Hepatocyte (in vitro differentiated cells): ENCODE measurements around the gene IP6K2. TPM values are rescaled to one million over a fixed set of nuclear protein-coding genes. Genes with fewer than 3 reads are reported as not detected.

ENCODE experiments used
- DNase-seq: peaks from one replicate; pipeline ENCODE4 v3.0.0-alpha.2; 2016; ENCODE audit warnings: low spot score
- H2AFZ ChIP-seq: fragments of 200-600 bp; sonication (generic); 2 replicates; pipeline ENCODE4 v1.6.0; 2016; ENCODE audit warnings: antibody characterized with exemption, mild to moderate bottlenecking
- H3K27ac ChIP-seq: fragments of 200-600 bp; sonication (generic); 2 replicates; pipeline ENCODE4 v1.5.1; 2016; ENCODE audit warnings: mild to moderate bottlenecking
- H3K27me3 ChIP-seq: fragments of 200-600 bp; sonication (generic); 2 replicates; pipeline ENCODE4 v1.6.1; 2016
- H3K36me3 ChIP-seq: fragments of 200-600 bp; sonication (generic); replicated peaks from 2 replicates; pipeline ENCODE4 v1.5.1; 2016; ENCODE audit warnings: low read depth; ENCODE audit not compliant: insufficient read depth
- H3K4me1 ChIP-seq: fragments of 200-600 bp; sonication (generic); 2 replicates; pipeline ENCODE4 v1.5.1; 2016; ENCODE audit warnings: mild to moderate bottlenecking, moderate library complexity; ENCODE audit not compliant: insufficient read depth
- H3K4me2 ChIP-seq: fragments of 200-600 bp; sonication (generic); 2 replicates; pipeline ENCODE4 v1.6.0; 2016
- H3K4me3 ChIP-seq: fragments of 200-600 bp; sonication (generic); 2 replicates; pipeline ENCODE4 v1.5.1; 2016; ENCODE audit warnings: mild to moderate bottlenecking
- H3K79me2 ChIP-seq: fragments of 200-600 bp; sonication (generic); 2 replicates; pipeline ENCODE4 v1.6.0; 2017; ENCODE audit warnings: mild to moderate bottlenecking
- H3K9me2 ChIP-seq: fragments of 200-600 bp; sonication (generic); replicated peaks from 2 replicates; pipeline ENCODE4 v1.6.0; 2017; ENCODE audit warnings: mild to moderate bottlenecking; ENCODE audit not compliant: insufficient read depth
- H3K9me3 ChIP-seq: fragments of 200-600 bp; sonication (generic); 2 replicates; pipeline ENCODE4 v1.5.1; 2016; ENCODE audit warnings: low read depth, mild to moderate bottlenecking
- H4K20me1 ChIP-seq: fragments of 200-600 bp; sonication (generic); 2 replicates; pipeline ENCODE4 v1.6.0; 2016; ENCODE audit warnings: mild to moderate bottlenecking; ENCODE audit not compliant: insufficient read depth, poor library complexity, severe bottlenecking
- CTCF ChIP-seq: fragments of 200-600 bp; sonication (generic); IDR thresholded peaks from 2 replicates; pipeline ENCODE4 v1.5.1; 2016; ENCODE audit warnings: antibody characterized with exemption, mild to moderate bottlenecking; ENCODE audit not compliant: poor library complexity
- EZH2 ChIP-seq: fragments of 200-600 bp; sonication (generic); IDR thresholded peaks from 2 replicates; pipeline ENCODE4 v1.6.1; 2016; ENCODE audit warnings: antibody characterized with exemption, mild to moderate bottlenecking, borderline replicate concordance
- EZH2phosphoT487 ChIP-seq: fragments of 200-600 bp; sonication (generic); IDR thresholded peaks from one replicate; pipeline ENCODE4 v1.6.1; 2018; ENCODE audit warnings: antibody characterized with exemption, mild to moderate bottlenecking, low read depth, moderate library complexity; ENCODE audit not compliant: unreplicated experiment, severe bottlenecking
- WGBS: methylation state at CpG from one replicate; pipeline ENCODE4 v1.1.6; 2016; ENCODE audit warnings: low lambda C conversion rate; ENCODE audit errors: missing lambda C conversion rate; 5-methylcytosine and 5-hydroxymethylcytosine counted together
- polyA plus RNA-seq: library from polyadenylated mRNA; unstranded; fragments of >200 nt; fragmentation: Nextera tagmentation; extraction: Ambion mirVana; gene quantifications from 2 replicates; pipeline ENCODE4 v1.2.1, GENCODE V29; 2016
- total RNA-seq: library from RNA; depleted of rRNA; stranded (reverse); fragments of >200 nt; gene quantifications from 2 replicates; pipeline ENCODE4 v1.2.3, GENCODE V29; 2014

Gene IP6K2
- total and polyA plus RNA-seq, 2 experiments from 2014 or later: 112 to 155 TPM

GRCh38 chr3:48655063-48655462 is 62.0 kb downstream of the IP6K2 start:
- H3K9me3 ChIP-seq: no peaks in the 10 kb centered on the region
- H3K4me3 ChIP-seq: no peak overlapping the region
- no peak overlapping the region for H3K4me2 ChIP-seq
- no peaks in the 10 kb centered on the region for H3K36me3 ChIP-seq
- H2AFZ ChIP-seq: no peak overlapping the region
- no peaks in the 10 kb centered on the region for H3K9me2 ChIP-seq
- no peaks in the 10 kb centered on the region for H3K4me1 ChIP-seq
- WGBS: 96% methylated on average over 12 of the region's 12 CpGs
- TF ChIP-seq CTCF: no peak
- TF ChIP-seq EZH2phosphoT487: no peak
- no peak for TF ChIP-seq EZH2
- no peak overlapping the region for H3K27ac ChIP-seq
- H3K79me2 ChIP-seq: no peaks in the 10 kb centered on the region
- no peak for DNase-seq
- H3K27me3 ChIP-seq: no peaks in the 10 kb centered on the region
- H4K20me1 ChIP-seq: no peaks in the 10 kb centered on the region

DNA sequence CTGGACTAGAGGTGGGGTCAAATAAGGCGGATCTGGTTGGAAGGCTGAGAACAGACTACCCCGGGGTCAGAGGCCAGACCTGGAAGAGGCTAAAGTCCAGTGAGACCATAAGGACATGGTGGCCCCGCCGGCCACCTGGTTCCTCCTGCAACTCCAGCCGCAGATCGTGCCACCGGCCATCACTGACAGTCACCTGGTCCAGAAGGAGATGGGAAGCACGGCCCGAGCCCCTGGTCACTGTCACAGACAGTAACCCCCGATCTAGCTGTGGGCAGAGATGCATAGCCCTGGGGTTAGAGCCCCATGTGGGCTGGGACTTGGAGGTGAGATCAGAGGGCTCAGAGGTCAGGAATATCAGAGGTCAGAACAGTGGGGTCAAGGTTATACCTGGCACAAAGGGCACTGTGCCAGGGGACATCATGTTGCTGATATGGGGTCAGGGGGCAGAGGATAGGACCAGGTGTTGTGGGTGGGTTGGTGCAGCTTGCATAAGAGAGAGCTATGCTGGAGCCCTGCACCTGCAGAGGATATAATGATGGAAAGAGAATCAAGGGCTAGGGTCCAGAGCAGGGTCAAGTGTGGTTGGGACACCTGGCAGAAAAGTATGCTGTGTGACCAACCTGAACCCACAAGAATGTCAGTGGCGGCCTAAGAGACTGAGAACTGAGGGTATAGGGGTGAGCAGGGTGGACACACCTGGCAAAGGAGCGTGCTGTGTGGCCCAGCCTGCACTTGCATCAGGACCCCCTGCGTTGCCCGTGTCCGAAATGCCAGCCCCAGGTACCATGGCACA is 63.9 kb downstream of the IP6K2 start:
- H3K27ac ChIP-seq: no peak overlapping the region
- no peaks in the 10 kb centered on the region for H3K79me2 ChIP-seq
- no peaks in the 10 kb centered on the region for H3K9me2 ChIP-seq
- 96% methylated on average over 15 of the region's 15 CpGs for WGBS
- H3K4me1 ChIP-seq: no peaks in the 10 kb centered on the region
- no peaks in the 10 kb centered on the region for H3K36me3 ChIP-seq
- H3K27me3 ChIP-seq: no peaks in the 10 kb centered on the region
- no peaks in the 10 kb centered on the region for H4K20me1 ChIP-seq
- H3K4me2 ChIP-seq: no peak overlapping the region
- TF ChIP-seq EZH2phosphoT487 (no peak), CTCF (no peak), EZH2 (no peak)
- no peak overlapping the region for H3K4me3 ChIP-seq
- H3K9me3 ChIP-seq: no peaks in the 10 kb centered on the region
- DNase-seq: no peak
- H2AFZ ChIP-seq: no peak overlapping the region

GRCh38 chr3:48651771-48652170 is 65.2 kb downstream of the IP6K2 start:
- TF ChIP-seq EZH2phosphoT487 (no peak), EZH2 (no peak), CTCF (no peak)
- WGBS: 88% methylated on average over 11 of the region's 11 CpGs
- H3K4me2 ChIP-seq: no peak overlapping the region
- DNase-seq: no peak
- H3K4me3 ChIP-seq: no peak overlapping the region
- H3K36me3 ChIP-seq: no peaks in the 10 kb centered on the region
- no peaks in the 10 kb centered on the region for H3K9me3 ChIP-seq
- no peak overlapping the region for H2AFZ ChIP-seq
- no peaks in the 10 kb centered on the region for H3K79me2 ChIP-seq
- H3K27ac ChIP-seq: no peak overlapping the region
- no peaks in the 10 kb centered on the region for H3K9me2 ChIP-seq
- H4K20me1 ChIP-seq: no peaks in the 10 kb centered on the region
- no peaks in the 10 kb centered on the region for H3K4me1 ChIP-seq
- H3K27me3 ChIP-seq: no peaks in the 10 kb centered on the region
